Measurements from ENCODE around the gene MTF2.

- TF ChIP-seq CTCF (IDR thresholded peaks at IDR 0.05; ENCODE audit: insufficient read depth, low read length) (no peak), GABPA (IDR thresholded peaks at IDR 0.05; ENCODE audit: low read depth) (no peak), REST (IDR thresholded peaks at IDR 0.05; ENCODE audit: insufficient replicate concordance, low read depth) (no peak), POLR2AphosphoS5 (IDR thresholded peaks at IDR 0.05; ENCODE audit: low read depth) (no peak)
Measured at GRCh38 chr1:93140106-93140505, 61.0 kb downstream of the MTF2 start.
